Stimulated activated CD4-positive, alpha-beta T cell treated with anti-CD3 and anti-CD28 coated beads, Interleukin-2, amount 100 ng/mL, for 4 hours (primary cell): ENCODE data around the gene APRT.
"Not testable (repeated sequence)": the region's sequence is repeated elsewhere in the genome, so short reads cannot be mapped to it uniquely, and the experiment has no call there.

Experiments used
- DNase-seq: peaks from one replicate; pipeline ENCODE4 v3.0.0-alpha.2; 2020; ENCODE audit warnings: low read depth

APRT gene

DNA sequence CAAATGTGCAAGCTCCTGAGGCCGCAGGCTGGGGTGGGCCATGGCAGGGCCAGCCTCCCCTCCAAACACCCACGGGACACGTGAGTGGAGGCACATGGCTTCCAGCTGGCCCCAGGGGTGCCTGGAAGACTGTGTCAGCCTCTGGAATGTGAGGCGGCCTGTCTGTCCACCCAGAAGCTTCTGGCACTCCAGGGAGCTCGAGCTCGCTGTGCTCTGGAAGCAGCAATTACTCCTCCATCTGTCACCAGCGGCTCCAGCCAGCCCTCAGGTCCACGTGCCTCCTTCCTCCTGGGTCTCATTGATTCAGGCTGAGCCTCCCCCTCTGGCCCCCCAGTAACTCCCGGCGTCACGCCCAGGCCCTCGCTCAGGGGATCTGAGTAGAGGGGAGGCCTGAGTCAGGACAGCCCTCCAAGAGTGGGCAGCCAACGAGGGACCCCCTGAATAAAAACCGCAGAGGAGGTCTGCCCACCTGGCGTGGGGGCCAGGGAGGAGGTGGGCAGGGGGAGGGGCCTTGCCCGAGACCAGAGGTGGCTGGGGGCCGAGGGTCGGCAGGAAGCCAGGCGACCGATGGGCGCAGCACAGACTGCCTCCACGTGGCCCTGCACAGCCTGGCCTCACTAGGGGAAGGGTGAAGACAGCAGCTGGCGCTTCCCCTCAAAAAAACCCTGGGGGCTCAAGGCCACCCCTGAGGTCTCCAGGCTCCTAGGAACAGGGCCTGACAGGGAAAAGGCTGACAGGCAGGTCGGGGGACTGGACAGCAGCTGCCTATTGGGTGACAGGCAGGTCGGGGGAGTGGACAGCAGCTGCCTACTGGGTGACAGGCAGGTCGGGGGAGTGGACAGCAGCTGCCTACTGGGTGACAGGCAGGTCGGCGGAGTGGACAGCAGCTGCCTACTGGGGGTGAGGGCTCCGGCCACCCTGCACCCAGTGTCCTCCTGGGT is 38.6 kb downstream of the APRT start:
- no peak for DNase-seq

DNA sequence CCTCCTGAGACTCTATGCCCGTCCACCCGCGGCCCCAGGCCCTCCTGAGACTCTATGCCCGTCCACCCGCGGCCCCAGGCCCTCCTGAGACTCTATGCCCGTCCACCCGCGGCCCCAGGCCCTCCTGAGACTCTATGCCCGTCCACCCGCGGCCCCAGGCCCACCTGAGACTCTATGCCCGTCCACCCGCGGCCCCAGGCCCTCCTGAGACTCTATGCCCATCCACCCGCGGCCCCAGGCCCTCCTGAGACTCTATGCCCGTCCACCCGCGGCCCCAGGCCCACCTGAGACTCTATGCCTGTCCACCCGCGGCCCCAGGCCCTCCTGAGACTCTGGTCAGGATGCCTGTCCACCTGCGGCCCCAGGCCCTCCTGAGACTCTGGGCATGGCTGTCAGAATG is 39.9 kb downstream of the APRT start:
- not testable (repeated sequence) for DNase-seq

DNA sequence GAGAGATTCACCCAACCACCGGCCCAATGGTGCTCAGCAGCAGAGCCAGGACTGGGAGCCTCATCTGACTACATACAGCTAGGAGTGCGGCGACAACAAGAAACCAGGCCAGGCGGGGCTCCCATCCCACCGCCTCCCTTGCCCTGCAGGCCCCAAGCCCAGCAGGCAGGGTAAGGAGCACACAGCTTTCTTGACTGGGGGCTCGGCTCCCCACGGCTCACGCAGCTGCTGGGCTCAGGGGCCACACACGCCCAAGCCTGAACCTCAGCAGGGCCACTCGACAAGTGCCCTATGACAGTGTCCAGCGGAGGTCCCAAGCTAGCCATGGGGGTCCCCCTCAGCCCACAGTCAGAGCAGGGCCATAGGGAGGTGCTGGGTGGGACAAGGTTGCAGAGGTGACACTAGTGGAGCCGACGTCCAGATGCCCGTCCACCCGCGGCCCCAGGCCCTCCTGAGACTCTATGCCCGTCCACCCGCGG is 40.4 kb downstream of the APRT start:
- DNase-seq = no peak

DNA sequence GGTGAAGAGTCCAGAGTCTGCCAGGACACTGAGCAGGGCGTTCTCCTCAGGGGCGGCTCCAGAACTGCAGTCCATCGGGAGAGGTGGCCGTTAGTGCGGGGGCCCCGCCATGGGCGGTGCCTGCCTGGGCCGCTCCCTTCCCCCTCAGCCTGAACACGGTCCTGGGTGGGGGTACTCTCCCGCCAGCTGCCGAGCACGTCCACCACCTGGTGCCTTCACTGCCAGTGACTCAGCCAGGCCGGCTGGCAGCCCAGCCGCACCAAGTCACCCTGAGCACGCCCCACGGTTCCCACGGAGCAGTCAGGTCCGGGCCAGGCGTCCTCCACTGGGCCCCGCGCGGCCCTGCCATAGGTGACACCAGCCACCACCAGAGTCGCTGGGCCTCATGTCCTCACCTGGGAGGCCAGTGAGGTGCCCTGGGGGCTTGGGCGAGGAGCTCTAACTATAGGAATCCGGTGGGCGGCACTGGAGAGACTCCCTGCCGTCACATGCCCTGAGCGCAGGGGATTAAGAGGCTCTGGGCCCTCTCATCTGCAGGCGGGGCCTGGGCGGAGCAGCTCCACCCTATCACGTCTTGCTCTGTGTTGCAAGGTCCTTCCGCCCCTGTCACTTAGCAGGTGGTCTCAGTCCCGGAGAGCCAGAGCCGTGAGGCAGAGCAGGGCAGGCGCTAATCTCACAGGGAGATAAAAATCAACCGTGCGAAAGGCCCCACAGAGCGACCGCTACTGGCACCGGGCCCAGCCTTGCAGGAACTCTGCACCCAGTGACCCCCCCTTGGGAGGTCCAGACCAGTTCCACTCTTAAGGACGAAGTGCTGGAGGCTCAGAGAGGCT is 41.1 kb downstream of the APRT start:
- DNase-seq = no peak

DNA sequence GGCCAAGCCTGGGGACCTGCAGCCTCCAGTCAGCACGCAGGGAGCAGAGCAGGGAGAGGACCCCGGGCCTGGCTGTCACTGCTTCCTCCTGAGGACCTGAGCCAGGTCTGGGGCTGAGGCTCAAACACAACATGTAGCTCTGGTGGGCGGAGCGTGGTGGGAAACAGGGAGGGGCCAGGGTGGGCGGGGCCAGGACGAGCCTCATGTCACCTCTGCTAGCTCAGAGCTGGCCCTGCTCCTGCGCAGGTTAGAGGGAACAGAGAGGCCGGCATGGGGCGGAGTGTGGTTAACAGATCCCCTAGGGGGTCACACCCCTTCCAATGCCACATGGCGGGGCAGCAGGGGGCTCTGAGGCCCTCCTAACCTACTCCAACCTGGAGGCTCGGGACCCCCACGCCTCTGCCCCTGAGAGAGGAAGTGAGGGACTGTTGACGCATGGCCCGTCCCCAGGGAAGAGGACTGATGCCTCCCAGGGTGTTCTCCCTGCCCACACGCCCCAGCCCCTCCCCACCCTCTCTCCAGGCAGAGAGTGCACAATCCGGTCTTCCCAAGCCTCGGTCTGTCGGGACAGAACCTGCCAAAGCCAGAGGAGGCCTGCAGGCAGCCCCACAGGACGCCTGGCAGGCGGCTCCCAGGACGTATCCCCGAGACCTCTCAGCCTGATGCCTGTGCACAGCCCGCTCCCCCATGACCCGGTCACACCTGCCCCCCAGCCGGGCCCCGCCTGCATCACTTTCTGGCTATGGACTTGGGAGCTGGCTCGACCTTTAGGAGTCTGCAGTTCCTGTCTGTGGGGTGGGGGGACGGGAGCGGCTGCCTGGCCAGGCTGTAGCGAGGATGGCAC is 41.9 kb downstream of the APRT start:
- no peak for DNase-seq

DNA sequence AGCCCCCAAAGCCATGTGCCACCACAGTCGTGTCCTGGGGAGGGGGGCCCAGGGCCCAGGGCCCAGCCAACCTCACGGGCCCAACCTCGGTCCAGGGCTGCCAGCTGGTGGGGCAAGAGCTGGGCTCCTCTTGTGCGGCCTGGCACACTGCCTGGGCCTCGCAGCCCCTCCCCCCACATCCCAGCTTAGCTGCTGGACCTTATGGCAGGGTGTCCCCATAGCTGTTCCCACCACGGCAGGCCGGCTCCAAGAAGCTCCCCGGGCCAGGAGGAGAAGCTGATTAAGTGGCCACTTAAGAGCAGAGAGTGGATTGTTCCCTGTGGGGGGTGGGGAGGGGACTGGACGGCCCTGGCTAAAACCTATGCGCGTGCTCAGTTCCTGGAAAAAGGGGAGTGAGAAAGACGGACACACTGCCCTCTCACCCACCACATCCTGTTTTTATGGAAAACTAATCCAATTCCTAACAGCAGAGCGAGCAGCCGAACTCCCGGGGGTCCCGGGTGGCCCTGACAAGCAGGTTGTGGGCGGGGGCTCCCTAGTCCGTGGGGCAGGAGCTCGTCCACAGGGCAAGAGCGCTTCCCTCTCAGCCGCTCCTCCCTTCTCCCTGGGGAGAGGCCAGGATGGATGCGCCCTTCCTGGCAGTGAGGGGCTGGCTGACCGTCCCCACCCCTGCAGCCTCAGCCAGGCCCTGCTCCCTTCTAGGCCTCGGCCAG is 43.5 kb downstream of the APRT start:
- DNase-seq = no peak

DNA sequence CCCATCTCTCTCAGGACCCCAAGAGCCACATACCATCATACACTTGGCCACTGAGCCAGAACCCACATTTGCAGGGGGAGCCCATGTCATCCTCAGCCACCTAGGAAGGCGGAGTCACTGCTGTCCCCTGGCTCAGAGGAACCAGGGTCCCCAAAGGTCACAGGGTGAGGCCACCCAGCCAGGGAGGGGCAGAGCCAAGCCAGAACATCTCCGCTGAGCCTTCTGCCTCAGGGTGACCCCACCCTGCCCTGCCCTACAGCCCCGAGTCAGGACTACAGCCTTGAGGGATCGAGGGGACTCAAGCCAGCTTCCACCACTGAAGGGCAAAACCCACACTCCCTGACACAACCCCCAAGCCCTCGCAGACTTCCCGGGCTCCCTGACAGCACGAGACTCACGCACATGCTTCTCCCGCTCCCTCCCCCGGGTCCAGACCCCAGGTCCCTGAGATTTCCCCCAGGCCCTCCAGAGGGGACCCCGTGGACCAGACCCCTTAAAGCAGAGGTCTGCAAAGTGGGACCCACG is 44.1 kb downstream of the APRT start:
- no peak for DNase-seq

DNA sequence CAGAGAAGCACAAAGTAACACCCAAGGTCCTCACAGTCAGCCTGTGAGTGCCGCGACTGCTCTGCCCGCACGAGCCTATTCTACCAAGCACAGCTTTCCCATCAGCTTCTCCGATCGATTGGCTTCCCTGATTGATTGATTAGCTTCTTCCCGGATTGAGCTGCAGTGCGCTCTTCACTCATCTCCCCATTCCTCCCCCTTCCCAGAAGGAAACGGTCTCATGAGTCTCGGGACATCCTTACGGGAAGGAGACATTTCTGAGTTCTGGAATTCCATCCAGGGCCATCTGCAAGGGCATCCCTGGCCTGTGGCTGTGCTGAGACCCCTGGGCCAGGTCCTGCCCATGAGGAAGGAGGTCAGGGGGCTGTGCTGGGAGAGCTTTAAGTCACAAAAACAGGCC is 44.8 kb downstream of the APRT start:
- no peak for DNase-seq

DNA sequence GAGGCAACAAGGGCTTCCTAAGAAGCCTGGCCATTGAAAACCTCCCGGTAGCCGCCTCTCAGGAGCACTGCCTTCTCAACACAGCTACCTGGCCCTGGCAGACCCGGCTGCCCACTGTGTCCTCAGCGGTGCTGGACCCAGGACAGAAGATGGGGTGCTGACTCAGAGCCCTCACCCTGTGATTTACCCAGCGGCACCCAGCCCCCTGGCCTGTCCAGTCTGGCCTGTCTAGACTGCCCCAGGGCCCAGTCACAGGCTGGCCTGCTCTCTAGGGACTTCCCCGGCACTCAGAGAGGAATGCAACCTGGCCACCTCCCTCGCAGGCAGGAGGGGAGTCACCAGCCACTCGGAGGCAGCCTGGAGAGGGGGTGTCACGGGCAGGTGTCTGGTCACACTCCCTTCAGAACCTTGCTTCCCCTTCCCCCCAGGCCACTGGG is 46.8 kb downstream of the APRT start:
- DNase-seq = no peak

DNA sequence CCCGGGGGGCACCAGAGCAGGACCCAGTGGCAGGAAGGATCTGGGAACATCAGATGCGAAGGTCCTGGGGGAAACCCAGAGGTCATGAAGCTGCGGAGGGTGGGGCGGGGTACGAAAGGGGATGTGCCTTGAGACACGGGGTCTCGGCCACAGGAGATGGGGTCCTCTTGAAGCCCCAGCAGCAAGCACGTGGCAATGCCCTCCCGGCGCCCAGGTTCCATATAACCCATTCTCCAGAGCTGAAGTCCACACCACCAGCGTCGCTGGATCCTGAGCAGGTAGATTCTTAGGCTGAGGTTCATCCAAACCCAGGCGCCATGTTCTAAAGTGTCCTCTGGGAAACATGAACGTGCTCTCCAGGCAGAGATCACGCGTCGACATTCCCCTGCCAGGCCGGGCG is 47.6 kb downstream of the APRT start:
- no peak for DNase-seq

DNA sequence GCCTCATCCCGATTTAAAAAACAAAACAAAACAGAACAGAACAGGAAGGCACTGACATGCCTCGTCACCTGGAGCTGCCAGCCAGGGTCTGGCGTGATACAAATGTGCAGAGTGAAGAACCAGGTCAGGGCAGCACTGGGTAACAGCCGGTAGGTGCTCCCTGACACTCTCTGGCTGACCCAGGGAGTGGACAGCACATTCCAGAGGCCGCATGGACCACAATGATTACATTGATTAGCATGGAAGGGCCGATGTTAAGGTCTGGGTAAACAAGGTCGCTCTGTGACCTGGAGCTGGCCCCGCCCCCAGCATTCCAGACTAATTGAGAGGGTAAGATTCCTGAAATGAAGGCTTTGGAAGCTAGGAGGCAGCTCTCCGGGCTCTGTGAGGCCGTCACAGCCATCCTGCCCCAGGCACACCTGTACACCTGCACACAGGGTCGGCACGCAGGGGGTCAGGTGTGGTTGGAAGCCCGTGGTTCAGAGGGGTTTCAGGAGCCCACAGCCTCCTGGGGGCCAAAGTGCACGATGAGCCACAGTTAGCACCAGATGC is 48.1 kb downstream of the APRT start:
- DNase-seq = no peak

DNA sequence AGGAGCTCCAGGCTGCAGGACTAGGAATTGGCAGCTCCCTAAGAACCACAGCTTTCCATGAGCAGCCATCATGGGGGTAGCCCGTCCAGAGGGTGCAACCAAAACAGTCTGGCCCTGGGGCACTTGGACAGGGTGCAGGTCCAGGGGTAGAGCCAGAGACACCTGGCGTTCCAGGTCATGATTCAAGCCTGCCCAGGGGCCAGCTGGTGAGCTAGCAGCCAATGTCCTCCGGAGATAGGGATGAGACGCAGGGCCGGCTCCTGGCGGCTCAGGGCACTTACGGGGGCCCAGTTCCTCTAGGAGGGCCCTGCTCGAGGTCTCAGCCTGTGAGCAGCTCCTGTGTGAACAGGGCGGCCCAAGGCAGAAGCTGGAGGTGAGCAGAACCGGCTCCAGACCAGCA is 48.8 kb downstream of the APRT start:
- DNase-seq = no peak

DNA sequence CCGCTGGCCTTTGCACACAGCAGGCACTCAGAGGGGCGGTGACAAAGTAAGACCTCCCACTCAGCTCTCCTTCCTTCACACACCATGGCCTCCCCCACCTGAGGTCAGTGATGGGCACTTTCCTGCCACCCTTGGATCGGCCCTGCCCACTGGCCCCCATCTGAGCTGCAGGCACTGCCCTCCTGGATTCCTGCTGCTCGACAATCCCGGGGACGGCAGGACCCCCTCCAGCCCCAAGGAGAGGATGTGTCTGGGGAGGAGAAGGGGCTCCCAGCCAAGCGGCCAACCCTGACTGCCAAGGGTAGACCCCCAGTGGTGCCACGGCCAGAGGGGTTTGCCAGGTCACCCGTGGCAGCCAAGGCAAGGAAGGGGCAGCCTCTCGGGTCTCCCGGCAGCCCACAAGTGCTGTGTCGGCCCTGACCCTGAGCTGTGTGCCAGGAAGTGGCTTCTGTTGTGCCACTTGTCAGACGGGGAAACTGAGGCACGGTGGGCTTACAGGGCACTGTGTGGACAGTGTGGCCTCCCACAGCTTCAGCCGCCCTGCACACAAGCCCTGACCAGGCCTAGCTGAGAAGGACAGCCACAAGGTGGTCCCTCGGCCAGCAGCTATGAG is 49.4 kb downstream of the APRT start:
- no peak for DNase-seq

DNA sequence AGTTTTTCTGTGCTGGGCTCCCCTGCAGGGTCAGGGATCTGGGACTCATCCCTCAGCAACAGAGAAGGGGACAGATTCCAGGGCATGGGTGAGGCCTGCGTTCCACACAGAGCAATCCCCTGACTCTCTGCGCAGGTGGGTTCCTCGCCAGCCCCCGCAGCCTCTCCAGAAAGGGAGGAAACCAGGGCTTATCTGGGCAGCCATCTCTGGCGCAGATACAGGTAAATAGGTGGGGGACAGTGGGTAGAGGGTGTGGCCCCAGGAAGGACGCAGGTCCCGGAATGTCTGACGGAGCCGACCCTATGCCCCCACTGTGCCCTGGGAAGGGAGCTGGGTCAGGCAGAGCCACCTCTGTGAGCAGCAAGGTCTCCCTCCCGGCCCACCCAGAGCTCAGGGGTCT is 49.9 kb downstream of the APRT start:
- no peak for DNase-seq

DNA sequence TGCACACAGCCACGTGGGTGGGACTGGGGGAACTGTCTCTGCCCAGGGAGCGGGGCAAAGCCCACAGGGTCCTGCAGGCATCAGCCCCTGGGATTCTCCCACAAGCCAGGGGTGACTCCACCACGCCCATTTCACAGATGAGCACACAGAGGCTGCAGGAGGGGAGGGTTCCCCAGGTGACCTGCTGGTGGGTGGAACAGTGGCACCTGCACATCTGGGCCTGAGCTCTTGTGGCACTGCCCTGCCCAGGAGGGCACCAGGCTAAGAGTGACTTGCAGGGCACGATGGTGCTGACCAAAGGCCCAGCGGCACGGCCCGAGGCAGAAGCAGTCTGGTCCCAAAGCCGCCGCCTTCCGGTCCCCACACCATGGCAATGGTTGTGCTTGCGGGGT is 50.6 kb downstream of the APRT start:
- no peak for DNase-seq

DNA sequence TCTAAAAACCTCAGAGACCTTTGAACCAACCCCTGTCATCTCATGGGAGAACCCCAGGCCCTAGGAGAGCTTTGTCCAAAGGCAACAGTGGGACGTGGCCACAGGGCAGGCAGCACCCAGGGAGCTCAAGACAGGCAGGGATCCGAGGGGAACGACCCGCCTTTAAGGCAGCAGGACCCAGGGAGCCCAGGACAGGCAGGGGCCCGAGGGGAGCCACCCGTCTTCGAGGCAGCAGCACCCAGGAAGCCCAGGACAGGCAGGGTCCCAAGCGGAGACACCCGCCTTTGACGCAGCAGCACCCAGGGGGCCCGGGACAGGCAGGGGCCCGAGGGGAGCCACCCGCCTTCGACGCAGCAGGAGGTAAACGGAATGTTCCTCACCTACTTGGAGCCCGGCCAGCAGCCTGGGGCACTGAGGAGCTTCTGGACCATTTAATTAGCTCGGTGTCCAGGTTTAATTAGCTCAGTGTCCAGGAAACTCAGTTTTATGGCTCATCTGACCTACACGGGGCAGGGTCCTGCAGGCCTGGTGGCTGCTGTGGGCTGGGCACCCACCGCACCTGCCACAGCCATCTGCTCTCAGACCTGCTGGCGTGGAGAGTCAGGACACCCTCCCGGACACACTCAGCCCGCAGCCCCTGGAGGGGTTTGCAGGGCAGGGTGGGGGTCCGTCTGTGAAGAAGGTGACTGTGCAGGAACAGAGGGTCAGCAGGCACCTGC is 51.1 kb downstream of the APRT start:
- no peak for DNase-seq

DNA sequence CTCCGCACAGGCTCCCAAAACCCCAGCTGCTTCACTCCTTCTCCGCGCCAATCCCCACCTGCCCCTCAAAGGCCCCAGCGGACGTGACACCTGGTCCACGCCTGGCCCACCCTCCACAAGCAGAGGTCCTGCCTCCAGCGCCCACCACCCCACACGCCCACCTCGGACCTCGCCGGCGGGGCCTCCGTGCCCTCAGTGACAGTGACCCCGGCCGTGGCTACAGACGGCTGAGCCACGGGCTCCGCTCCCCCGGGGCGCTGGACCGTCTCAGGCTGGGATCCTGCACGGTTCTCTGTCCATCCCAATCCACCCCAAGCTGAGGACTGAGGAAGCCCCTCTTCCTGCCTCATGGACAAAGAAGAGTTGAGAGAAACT is 51.8 kb downstream of the APRT start:
- DNase-seq = no peak
